ENCODE results near the gene ARHGAP28.

- no peak for TF ChIP-seq CTCF (IDR thresholded peaks at IDR 0.05; ENCODE audit: low read depth, low read length, poor library complexity, severe bottlenecking)
- no peak for TF ChIP-seq EZH2phosphoT487 (IDR thresholded peaks at IDR 0.05; ENCODE audit: borderline replicate concordance, low read length)
Observed at GRCh38 chr18:6730416-6731221, 1.1 kb downstream of the ARHGAP28 start.
